ENCODE measurements around the gene TPSB2.

- no peak for TF ChIP-seq POLR2A (IDR thresholded peaks at IDR 0.05)
- no peak for TF ChIP-seq CTCF (IDR thresholded peaks at IDR 0.05)
These were observed 15.6 kb upstream of the TPSB2 start for GRCh38 chr16:1245452-1246020.

Data from lower leg skin (tissue), 3 donors.